ENCODE data around the gene ERC2. TPM values are rescaled to one million over a fixed set of nuclear protein-coding genes. Genes with fewer than 3 reads are reported as not detected.

The ERC2 gene
- total and polyA plus RNA-seq, 2 of the 8 experiments (the other 6 are each of a cell fraction or from before 2014, with no cell fraction given): 16.4 to 22.8 TPM

GRCh38 chr3:55636300-55637195 lies 831.7 kb downstream of the ERC2 start (continued):
- TF ChIP-seq JUN (IDR thresholded peaks at IDR 0.05; ENCODE audit: low read depth, low read length): no peak
- no peak for TF ChIP-seq MAX (IDR thresholded peaks at IDR 0.05)

All from H1 (cell line).